Measurements from ENCODE around the gene SLC37A4. TPM values are rescaled to one million over a fixed set of nuclear protein-coding genes. Genes with fewer than 3 reads are reported as not detected.

The SLC37A4 gene
- total RNA-seq, 2 experiments from 2014 or later = 5.2 to 6.6 TPM

GRCh38 chr11:119067371-119068222 lies 36.9 kb upstream of the SLC37A4 start, which contains the start of gene VPS11:
TSS of gene VPS11 (plus strand) at chr11:119067818. CDS start at chr11:119067824, 6 bp downstream.
- TF ChIP-seq, protein P1, sequence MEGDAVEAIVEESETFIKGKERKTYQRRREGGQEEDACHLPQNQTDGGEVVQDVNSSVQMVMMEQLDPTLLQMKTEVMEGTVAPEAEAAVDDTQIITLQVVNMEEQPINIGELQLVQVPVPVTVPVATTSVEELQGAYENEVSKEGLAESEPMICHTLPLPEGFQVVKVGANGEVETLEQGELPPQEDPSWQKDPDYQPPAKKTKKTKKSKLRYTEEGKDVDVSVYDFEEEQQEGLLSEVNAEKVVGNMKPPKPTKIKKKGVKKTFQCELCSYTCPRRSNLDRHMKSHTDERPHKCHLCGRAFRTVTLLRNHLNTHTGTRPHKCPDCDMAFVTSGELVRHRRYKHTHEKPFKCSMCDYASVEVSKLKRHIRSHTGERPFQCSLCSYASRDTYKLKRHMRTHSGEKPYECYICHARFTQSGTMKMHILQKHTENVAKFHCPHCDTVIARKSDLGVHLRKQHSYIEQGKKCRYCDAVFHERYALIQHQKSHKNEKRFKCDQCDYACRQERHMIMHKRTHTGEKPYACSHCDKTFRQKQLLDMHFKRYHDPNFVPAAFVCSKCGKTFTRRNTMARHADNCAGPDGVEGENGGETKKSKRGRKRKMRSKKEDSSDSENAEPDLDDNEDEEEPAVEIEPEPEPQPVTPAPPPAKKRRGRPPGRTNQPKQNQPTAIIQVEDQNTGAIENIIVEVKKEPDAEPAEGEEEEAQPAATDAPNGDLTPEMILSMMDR (IDR thresholded peaks at IDR 0.05) = no peak
- ATAC-seq (ENCODE audit: poor library complexity) = peak; percentile 91
- H3K4me1 Mint-ChIP-seq (ENCODE audit: low read depth) = peaks cover 45% of the 10 kb centered on the region

DNA sequence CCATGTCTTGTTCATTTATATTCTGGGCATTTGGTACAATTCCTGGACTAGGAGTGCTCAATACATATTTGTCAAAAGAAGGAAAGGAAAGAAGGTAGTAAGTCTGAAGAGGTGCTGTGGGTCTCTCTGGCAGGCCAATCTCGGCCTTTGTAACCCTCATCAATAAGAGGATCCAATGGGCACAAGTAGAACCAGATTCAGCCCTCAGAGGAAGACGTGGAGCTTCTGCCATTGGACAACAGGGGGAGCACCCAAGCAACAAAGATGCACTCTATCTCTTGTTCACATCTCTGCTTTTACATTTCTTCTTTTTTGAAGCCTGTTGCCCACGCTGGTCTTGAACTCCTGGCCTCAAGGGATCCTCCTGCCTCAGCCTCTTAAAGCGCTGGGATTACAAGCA lies 34.7 kb upstream of the SLC37A4 start:
- Mint-ChIP-seq H3K27me3 (no peaks in the 10 kb centered on the region), H3K36me3 (ENCODE audit: low read depth) (peaks cover 27% of the 10 kb centered on the region), H3K9me3 (no peaks in the 10 kb centered on the region), H3K4me3 (peak overlapping the region; percentile 22), H3K27ac (peak overlapping the region; percentile 90), H3K4me1 (ENCODE audit: low read depth) (peaks cover 39% of the 10 kb centered on the region)
- Histone ChIP-seq H3K4me3 (ENCODE audit: low read length) (no peak overlapping the region), H3K4me1 (ENCODE audit: insufficient read depth, low read length) (peaks cover 39% of the 10 kb centered on the region), H3K27ac (ENCODE audit: low read depth in 1 of 2, low read length in 2 of 2) (no peak overlapping the region), H3K36me3 (ENCODE audit: insufficient read depth, low read length) (peaks cover 11% of the 10 kb centered on the region), H3K27me3 (ENCODE audit: control insufficient read depth in 1 of 2, insufficient read depth in 2 of 2, low read length in 2 of 2) (no peaks in the 10 kb centered on the region), H3K9me3 (ENCODE audit: control insufficient read depth in 1 of 2, insufficient read depth in 1 of 2, low read length in 2 of 2) (no peaks in the 10 kb centered on the region)
- TF ChIP-seq, protein P1 (IDR thresholded peaks at IDR 0.05) = peak; percentile 56
- CTCF ChIA-PET = interaction anchor here (0.7 to 1.2 kb wide), 8 partner anchors 9 to 47 kb away, joined by 3 read pairs; partner anchors contain the start of genes DPAGT1, HMBS, RPS25 and TRAPPC4
- POLR2A ChIA-PET = interaction anchor here (0.5 to 1.5 kb wide), 4 partner anchors 10 to 48 kb away, joined by 3 to 7 read pairs (median 4); partner anchors contain the start of genes RPS25 and SLC37A4
- intact Hi-C loops (cut with DNase I, micrococcal nuclease) = loop anchor here (1.0 to 5.0 kb wide), 4 partner anchors 37 to 132 kb away; partner anchors contain the start of genes DPAGT1 (in 1 of the 2) and HINFP (in 1 of the 2)
- no peak for ATAC-seq (ENCODE audit: poor library complexity)
- DNase-seq = peak in 13 of 14 experiments; percentile 7 to 78 (median 40)

More at GRCh38 chr11:119067371-119068222, 36.9 kb upstream of the SLC37A4 start, which contains the start of gene VPS11:
- Mint-ChIP-seq H3K27me3 (no peaks in the 10 kb centered on the region), H3K4me3 (peak within 1 kb of the TSS; percentile 91), H3K9me3 (no peaks in the 10 kb centered on the region), H3K27ac (peak within 1 kb of the TSS; percentile 90), H3K36me3 (ENCODE audit: low read depth) (peaks cover 47% of the 10 kb centered on the region)
- Histone ChIP-seq H3K4me3 (ENCODE audit: low read length) (peak within 1 kb of the TSS; percentile 99), H3K27me3 (ENCODE audit: control insufficient read depth in 1 of 2, insufficient read depth in 2 of 2, low read length in 2 of 2) (no peaks in the 10 kb centered on the region), H3K27ac (ENCODE audit: low read depth in 1 of 2, low read length in 2 of 2) (peak within 1 kb of the TSS; percentile 84 to 95), H3K9me3 (ENCODE audit: control insufficient read depth in 1 of 2, insufficient read depth in 1 of 2, low read length in 2 of 2) (no peaks in the 10 kb centered on the region), H3K36me3 (ENCODE audit: insufficient read depth, low read length) (peaks cover 29% of the 10 kb centered on the region), H3K4me1 (ENCODE audit: insufficient read depth, low read length) (peaks cover 43% of the 10 kb centered on the region)
- intact Hi-C loops (cut with DNase I, micrococcal nuclease) = loop anchor here (1.0 to 5.0 kb wide), 9 partner anchors 10 to 55 kb away; partner anchors contain the start of genes DPAGT1 (in 2 of the 2), HINFP (in 2 of the 2), RPS25 (in 2 of the 2) and TRAPPC4 (in 2 of the 2)
- POLR2A ChIA-PET = interaction anchor here (0.6 to 2.2 kb wide), 40 partner anchors 9 to 669 kb away, joined by 3 to 55 read pairs (median 4); partner anchors contain the start of genes C2CD2L, CBL, CENATAC and DDX6
- DNase-seq = peak; percentile 93 to 99 (median 98)
- CTCF ChIA-PET = interaction anchor here (1.0 to 3.9 kb wide), 6 partner anchors 10 to 289 kb away, joined by 3 to 22 read pairs (median 4); partner anchors contain the start of genes HMBS, HYOU1, NLRX1 and SLC37A4

GRCh38 chr11:119062779-119063178 lies 32.1 kb upstream of the SLC37A4 start:
- Mint-ChIP-seq H3K36me3 (ENCODE audit: low read depth) (peaks cover 11% of the 10 kb centered on the region), H3K4me1 (ENCODE audit: low read depth) (peaks cover 32% of the 10 kb centered on the region), H3K9me3 (no peaks in the 10 kb centered on the region), H3K27me3 (no peaks in the 10 kb centered on the region), H3K27ac (no peak overlapping the region), H3K4me3 (no peak overlapping the region)
- POLR2A ChIA-PET = interaction anchor here (0.7 to 2.1 kb wide), 3 partner anchors 20 to 53 kb away, joined by 3 to 4 read pairs (median 3); no protein-coding TSS in a partner anchor
- H3K27me3 ChIP-seq (ENCODE audit: control insufficient read depth in 1 of 2, insufficient read depth in 2 of 2, low read length in 2 of 2) = no peaks in the 10 kb centered on the region
- CTCF ChIA-PET = no interaction called here
- no peak for DNase-seq
- no peak overlapping the region for H3K27ac ChIP-seq (ENCODE audit: low read depth in 1 of 2, low read length in 2 of 2)
- ATAC-seq (ENCODE audit: poor library complexity) = no peak
- H3K4me1 ChIP-seq (ENCODE audit: insufficient read depth, low read length) = peaks cover 27% of the 10 kb centered on the region
- peaks cover 2% of the 10 kb centered on the region for H3K36me3 ChIP-seq (ENCODE audit: insufficient read depth, low read length)
- intact Hi-C loops (cut with DNase I, micrococcal nuclease) = no loop called here
- no peaks in the 10 kb centered on the region for H3K9me3 ChIP-seq (ENCODE audit: control insufficient read depth in 1 of 2, insufficient read depth in 1 of 2, low read length in 2 of 2)
- no peak overlapping the region for H3K4me3 ChIP-seq (ENCODE audit: low read length)
- TF ChIP-seq, protein P1 (IDR thresholded peaks at IDR 0.05) = no peak
